GM13977 (cell line): Measurements from ENCODE around the gene PCNP.
"Not testable (repeated sequence)": the region's sequence is repeated elsewhere in the genome, so short reads cannot be mapped to it uniquely, and the experiment has no call there.

Source experiments
- DNase-seq: peaks from one replicate; pipeline ENCODE4 v3.0.0; 2012; ENCODE audit warnings: low spot score
- in situ Hi-C: fragments of 300-500 bp; cut with MboI; formaldehyde crosslinking; loops from one replicate; pipeline ENCODE4 v1.12.0; 2022; ENCODE audit warnings: low sequenced_read_pairs, low pct_unique_long_range_greater_than_20kb, mixed read lengths, inconsistent platforms; ENCODE audit not compliant: unreplicated experiment
- TF ChIP-seq, protein P1 (sequence below): IDR thresholded peaks from 2 replicates; pipeline ENCODE4 v1.5.1; 2012; ENCODE audit warnings: mild to moderate bottlenecking, control low read depth; ENCODE audit not compliant: insufficient read depth; ENCODE audit errors: extremely low read depth, missing control alignments

Gene PCNP

DNA sequence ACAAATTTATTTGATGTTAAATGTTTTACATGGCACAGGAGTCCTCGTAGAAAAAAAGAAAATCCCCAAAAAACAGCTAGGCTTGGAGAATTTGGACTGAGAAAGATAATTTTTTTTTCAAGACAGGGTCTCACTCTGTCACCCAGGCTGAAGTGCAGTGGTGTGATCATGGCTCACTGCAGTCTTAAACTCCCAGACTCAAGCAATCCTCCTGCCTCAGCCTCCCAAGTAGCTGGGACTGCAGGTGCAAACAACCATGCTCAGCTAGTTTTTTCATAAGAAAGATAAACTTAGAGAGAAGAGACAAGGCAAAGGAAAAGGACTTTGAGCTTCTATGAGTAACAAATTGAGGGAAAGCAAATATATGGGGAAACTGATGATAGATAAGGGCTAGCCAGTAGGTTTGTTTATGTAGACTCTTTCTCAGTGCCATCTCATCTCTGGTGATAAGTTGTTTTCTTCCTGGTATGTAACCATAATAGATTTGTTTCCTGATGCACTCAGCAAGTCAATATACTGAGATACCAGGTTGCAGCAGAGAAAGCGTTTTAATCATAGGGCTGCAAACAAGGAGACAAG, 25.4 kb upstream of the PCNP start:
- in situ Hi-C loops = no loop called here

DNA sequence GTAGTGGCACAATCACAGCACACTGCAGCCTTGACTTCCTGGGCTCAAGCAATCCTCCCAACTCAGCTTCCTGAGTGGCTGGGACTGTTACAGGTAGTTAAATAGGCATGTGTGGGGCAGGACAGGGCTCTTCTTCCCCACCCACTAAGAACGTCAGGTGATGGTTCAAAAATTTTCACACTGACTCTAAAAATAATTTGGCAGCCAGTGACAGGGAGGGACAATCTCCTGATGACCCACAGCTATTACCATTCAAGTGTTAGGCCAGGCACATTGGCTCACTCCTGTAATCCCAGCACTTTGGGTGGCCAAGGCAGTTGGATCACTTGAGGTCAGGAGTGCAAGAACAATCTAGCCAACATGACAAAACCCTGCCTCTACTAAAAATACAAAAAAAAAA, 24.5 kb upstream of the PCNP start:
- TF ChIP-seq, protein P1, sequence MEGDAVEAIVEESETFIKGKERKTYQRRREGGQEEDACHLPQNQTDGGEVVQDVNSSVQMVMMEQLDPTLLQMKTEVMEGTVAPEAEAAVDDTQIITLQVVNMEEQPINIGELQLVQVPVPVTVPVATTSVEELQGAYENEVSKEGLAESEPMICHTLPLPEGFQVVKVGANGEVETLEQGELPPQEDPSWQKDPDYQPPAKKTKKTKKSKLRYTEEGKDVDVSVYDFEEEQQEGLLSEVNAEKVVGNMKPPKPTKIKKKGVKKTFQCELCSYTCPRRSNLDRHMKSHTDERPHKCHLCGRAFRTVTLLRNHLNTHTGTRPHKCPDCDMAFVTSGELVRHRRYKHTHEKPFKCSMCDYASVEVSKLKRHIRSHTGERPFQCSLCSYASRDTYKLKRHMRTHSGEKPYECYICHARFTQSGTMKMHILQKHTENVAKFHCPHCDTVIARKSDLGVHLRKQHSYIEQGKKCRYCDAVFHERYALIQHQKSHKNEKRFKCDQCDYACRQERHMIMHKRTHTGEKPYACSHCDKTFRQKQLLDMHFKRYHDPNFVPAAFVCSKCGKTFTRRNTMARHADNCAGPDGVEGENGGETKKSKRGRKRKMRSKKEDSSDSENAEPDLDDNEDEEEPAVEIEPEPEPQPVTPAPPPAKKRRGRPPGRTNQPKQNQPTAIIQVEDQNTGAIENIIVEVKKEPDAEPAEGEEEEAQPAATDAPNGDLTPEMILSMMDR = no peak
- in situ Hi-C loops = no loop called here
- no peak for DNase-seq

More for the DNA sequence above, 25.4 kb upstream of the PCNP start:
- DNase-seq = no peak
- TF ChIP-seq, protein P1 = no peak

DNA sequence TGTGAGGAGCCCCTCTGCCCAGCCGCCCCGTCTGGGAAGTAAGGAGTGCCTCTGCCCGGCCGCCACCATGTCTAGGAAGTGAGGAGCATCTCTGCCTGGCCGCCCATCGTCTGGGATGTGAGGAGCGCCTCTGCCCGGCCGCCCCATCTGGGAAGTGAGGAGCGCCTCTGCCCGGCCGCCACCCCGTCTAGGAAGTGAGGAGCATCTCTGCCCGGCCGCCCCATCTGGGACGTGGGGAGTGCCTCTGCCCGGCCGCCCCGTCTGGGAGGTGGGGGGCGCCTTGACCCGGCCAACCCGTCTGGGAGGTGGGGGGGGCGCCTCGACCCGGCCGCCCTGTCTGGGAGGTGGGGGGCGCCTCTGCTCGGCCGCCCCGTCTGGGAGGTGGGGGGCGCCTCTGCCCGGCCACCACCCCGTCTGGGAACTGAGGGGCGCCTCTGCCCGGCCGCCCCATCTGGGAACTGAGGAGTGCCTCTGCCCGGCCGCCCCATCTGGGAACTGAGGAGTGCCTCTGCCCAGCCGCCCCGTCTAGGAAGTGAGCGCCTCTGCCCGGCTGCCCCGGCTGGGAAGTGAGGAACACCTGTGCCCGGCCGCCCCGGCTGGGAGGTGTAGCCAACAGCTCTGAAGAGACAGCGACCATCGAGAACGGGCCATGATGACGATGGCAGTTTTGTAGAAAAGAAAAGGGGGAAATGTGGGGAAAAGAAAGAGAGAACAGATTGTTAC, 22.5 kb upstream of the PCNP start:
- DNase-seq, in situ Hi-C loops: not testable (repeated sequence)

DNA sequence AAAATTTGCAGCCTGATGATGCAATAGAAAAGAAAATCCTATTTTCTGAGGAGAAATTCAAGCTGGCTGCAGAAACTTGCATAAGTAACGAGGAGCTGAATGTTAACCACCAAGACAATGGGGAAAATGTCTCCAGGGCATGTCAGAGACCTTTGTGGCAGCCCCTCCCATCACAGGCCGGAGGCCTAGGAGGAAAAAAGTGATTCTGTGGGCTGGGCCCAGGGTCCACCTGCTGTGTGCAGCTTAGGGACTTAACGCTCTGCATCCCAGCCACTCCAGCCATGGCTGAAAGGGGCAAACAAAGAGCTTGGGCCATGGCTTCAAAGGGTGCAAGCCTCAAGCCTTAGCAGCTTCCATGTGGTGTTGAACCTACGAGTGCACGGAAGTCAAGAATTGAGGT, 20.6 kb upstream of the PCNP start:
- in situ Hi-C loops, DNase-seq: not testable (repeated sequence)

DNA sequence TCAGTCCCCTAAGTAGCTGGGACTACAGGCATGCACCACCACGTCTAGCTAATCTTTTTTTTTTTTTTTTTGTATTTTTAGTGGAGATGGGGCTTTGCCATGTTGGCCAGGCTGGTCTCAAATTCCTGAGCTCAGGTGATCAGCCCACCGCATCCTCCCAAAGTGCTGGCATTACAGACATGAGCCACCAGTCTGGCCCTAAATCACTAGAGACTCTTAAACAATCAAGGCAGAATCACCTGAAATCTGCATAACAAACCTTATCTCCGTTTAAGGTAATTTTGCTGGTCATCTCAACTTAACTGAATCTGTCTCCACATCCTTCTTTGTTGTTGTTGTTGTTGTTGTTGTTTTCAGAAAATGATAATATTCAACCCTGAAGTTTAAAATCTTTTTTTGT, 17.9 kb upstream of the PCNP start:
- DNase-seq = no peak
- TF ChIP-seq, protein P1 = no peak
- in situ Hi-C loops = no loop called here

DNA sequence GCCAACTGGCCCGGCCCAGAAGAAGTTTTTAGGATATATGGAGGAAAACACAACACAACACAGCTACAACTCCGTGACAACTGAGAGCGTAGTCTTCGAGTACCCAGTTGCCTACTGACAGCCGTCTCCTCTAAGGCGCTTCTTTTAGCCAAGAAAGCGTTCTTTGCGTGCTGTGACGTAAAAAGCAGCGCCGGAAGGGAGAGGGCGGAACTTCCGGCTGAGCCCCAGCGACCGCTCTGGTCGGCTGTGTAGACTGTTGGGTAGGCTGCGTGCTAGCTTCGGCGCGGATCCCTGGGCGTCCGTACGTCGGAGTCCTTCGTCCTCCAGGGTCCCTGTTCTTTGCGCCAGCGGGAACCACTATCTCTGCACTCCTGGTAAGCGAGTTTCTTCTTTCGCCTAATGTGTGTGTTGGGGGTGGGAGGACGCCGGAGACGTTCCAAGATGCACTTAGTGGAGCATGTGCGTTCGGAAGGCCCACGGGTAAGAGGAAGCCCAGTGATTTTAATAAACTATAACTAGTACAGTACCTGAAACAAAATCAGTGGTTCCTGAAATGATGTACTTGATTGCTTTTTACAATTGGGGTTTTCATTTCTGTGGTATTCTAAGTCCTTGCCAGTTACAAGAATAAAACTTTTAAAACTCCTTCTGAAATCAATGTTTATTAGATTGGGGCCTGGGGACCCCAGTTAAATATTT, 12.2 kb upstream of the PCNP start, which contains the start of gene TRMT10C:
TRMT10C (plus strand) TSS at position 239 of the 699 bp plus-strand sequence. CDS start 2,914 bp downstream, outside the sequence.
- peak; percentile 93 for DNase-seq
- in situ Hi-C loops = no loop called here
- TF ChIP-seq, protein P1 = no peak

DNA sequence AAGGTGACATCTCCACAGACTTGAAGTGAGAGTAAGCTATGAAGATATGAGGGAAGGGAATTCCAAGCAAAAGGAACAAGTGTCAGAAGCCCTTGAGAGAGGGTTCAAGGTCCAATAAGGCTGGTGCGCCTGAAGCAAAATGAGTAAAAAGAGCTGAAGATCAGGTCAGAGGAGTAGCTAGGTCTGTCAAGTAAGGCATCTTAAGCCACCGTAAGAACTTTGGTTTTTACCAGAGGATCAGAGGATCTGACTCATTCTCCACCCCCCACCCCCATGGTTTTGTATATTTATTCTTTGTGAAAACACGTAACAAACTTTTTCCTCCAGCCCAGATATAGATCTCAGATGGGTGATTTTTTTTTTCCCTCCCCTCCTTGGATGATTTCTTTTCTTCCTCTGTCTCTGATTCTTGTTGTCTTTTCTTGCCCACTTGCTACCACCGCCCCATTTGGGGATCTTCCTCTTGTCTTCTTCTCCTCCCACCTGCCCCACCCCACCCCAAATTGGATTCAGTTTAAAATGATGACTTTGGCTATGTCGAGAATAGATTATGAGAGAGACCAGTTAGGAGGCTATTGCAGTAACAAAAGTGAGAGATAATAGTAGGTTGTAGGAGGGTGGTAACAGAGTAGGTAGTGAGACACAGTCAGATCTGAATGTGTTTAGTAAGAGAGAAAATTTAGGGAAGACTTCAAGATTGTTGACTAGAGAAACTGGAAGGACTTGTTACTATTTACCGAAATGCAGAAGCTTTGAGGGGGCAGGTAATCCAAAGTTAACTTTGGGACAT, 6.3 kb upstream of the PCNP start:
- no peak for DNase-seq
- in situ Hi-C loops = no loop called here
- TF ChIP-seq, protein P1 = no peak
